ENCODE results near the gene MYH15. TPM values are rescaled to one million over a fixed set of nuclear protein-coding genes. Genes with fewer than 3 reads are reported as not detected.

The MYH15 gene
- total and polyA plus RNA-seq, 5 experiments from 2014 or later, result 0.05 to 0.47 TPM; not detected in 3

DNA sequence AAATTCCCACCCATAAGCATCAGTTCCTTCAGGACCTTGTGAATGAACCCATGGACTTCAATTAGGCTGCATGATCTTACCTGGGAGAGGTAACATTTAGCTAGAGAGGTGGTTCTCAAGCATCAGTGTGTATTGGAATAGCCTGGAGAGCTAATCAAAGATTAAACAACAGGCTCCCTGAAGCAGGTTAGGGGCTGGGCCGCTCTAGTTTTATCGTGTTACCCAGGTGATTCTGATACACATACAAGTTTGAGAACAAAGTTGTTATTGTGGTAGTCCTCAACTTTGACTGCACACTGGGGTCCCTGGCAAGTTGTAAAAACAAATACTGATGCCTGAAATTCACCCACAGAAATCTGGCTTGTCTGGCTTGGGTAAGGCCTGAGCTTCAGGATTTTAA, 31.2 kb downstream of the MYH15 start:
- POLR2A ChIA-PET, result no interaction called here
- DNase-seq (no peak), ATAC-seq (no peak)
- Mint-ChIP-seq H3K36me3 (no peaks in the 10 kb centered on the region), H3K4me1 (peaks cover 0 to 3% (median 2%) of the 10 kb centered on the region in 4 donors), H3K27me3 (peaks cover 0 to 2% (median 0%) of the 10 kb centered on the region in 5 donors), H3K4me3 (no peak overlapping the region), H3K9me3 (no peaks in the 10 kb centered on the region), H3K27ac (no peak overlapping the region)

DNA sequence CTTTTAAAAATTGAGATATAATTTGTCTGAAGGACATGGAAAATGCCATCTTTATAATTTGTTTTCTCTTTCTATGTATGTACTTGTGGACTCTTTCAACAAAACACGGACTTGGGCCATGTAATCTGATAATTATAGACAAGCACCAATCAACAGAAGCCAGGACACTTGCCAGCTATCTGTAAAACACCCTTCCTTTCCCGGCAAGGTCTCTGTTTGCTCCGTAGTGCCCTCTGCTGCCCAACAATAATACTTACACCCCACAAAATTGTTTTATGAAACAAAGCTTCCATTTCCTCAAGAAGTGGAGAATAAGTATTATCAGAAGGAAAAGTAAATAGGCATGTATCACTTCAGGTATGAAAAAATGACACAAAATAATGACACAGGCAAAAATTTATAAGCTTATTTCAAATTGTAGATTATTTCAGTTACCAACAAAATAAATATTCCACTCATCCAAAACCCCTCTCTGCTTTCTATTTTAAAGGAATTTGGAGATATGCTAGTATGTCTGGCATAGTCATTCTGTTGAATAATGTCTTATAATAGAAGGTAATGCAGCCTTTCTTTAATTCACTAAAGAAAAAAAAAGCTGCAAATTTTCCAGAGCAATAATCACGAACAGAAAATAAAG, 32.8 kb downstream of the MYH15 start:
- Mint-ChIP-seq H3K9me3 (no peaks in the 10 kb centered on the region), H3K27me3 (peaks cover 0 to 2% (median 0%) of the 10 kb centered on the region in 5 donors), H3K4me1 (peaks cover 0 to 3% (median 2%) of the 10 kb centered on the region in 4 donors), H3K27ac (no peak overlapping the region), H3K4me3 (no peak overlapping the region), H3K36me3 (no peaks in the 10 kb centered on the region)
- POLR2A ChIA-PET, result interaction anchor here (0.9 kb wide), 1 partner anchor 182 kb away, joined by 3 read pairs; no protein-coding TSS in a partner anchor
- ATAC-seq (peak; percentile 65 to 72), DNase-seq (peak; percentile 11 to 68 (median 47))

DNA sequence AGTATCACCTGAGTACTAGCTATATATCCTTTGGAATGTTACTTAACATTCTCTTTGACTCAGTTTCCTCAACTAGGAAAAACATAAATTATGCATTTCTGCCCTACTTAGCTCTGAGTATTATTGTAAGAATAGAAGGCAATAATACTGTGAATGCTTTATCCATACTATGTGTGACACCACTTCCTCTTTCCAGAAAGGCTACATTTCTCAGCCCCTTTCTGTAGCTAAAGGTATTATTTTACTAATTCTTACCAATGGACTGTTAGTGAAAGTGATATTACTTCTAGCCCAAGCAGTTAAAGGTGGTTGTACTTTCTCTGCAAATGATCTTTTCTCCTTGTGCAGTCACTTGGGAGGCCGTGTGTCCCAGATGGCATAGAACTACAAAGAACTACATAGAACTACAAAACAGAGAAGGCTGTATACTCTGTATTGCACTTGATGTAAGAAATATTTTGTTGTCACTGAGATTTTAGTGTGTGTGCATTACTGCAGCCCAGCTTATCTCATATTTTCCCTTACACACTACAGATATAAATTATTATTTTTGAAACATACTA, 35.1 kb downstream of the MYH15 start:
- no peaks in the 10 kb centered on the region for H3K9me3 Mint-ChIP-seq
- POLR2A ChIA-PET, result no interaction called here
- H3K4me3 Mint-ChIP-seq, result no peak overlapping the region
- H3K27me3 Mint-ChIP-seq, result peaks cover 0 to 2% (median 0%) of the 10 kb centered on the region in 5 donors
- peaks cover 0 to 3% (median 2%) of the 10 kb centered on the region in 4 donors for H3K4me1 Mint-ChIP-seq
- no peak for DNase-seq
- ATAC-seq, result no peak
- no peaks in the 10 kb centered on the region for H3K36me3 Mint-ChIP-seq
- no peak overlapping the region for H3K27ac Mint-ChIP-seq

DNA sequence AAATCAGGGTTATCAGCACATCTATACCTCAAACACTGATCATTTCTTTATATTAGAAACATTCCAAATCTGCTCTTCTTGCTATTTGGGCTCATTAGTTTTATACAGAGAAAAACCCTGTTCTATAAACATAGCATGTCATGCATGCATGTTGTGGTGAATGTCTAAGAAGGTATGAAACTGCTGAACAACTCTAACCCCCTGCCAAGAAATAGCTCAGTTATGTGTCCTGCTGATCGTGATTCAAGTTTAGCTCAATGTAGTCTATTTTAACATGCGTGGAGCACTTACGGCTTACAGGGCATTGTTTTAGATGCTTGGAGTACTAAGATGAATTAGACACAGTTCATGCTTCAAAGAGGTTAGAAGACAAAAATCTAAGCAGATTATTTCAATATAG, 35.8 kb downstream of the MYH15 start:
- ATAC-seq, result no peak
- Mint-ChIP-seq H3K9me3 (no peaks in the 10 kb centered on the region), H3K36me3 (no peaks in the 10 kb centered on the region), H3K4me1 (peaks cover 0 to 3% (median 2%) of the 10 kb centered on the region in 4 donors), H3K27ac (no peak overlapping the region), H3K4me3 (no peak overlapping the region), H3K27me3 (peaks cover 0 to 2% (median 0%) of the 10 kb centered on the region in 5 donors)
- no peak for DNase-seq
- POLR2A ChIA-PET, result no interaction called here

DNA sequence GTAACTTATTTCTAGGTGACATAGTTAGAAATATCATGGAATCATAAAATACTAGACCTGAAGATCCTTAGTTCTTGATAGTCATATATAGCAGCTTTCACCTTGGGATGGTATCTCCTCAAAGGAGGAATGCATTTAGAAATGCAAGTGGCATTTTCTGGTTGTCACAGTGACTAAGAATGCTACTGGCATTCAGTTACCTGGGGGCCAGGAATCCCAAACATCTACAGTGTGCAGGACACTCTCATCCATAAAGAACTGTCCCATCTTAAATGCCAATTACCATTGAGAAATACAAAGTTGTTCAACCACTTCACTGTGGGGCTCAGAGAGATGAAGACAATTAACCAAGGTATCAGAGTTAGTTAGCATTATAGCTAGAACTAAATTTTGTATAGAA, 36.7 kb downstream of the MYH15 start:
- no peak overlapping the region for H3K4me3 Mint-ChIP-seq
- peaks cover 0 to 2% (median 0%) of the 10 kb centered on the region in 5 donors for H3K27me3 Mint-ChIP-seq
- peaks cover 0 to 3% (median 2%) of the 10 kb centered on the region in 4 donors for H3K4me1 Mint-ChIP-seq
- DNase-seq, result no peak
- H3K36me3 Mint-ChIP-seq, result no peaks in the 10 kb centered on the region
- no peaks in the 10 kb centered on the region for H3K9me3 Mint-ChIP-seq
- POLR2A ChIA-PET, result no interaction called here
- ATAC-seq, result no peak
- no peak overlapping the region for H3K27ac Mint-ChIP-seq

DNA sequence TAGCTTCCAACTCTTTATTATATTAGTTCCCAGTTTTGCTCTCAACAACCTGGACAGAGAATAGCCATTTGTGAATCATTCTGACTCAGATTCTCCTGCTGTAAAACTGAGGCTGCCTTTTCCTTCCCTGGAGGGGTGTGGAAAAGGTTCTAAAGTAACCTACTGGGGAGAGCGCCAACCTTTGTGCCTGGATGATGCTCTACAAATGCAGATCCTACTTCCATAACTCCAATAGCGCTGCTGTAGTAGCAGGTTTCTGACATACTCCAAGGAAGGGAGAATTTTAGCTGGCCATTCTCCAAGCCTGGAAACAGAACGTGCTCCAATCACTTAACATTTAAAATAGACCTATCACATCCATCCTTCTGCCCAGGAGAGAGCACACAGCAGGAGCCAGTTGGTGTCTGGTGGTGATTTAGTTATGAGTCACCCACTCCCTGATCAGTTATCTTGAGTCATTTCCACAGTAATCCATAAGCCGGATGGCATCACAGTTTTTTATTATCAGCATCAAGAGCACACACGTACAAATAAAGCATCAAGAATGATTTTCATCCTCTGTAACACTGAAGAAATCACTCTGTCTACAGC, 38.3 kb downstream of the MYH15 start:
- Mint-ChIP-seq H3K4me1 (no peaks in the 10 kb centered on the region), H3K27me3 (peaks cover 0 to 2% (median 0%) of the 10 kb centered on the region in 5 donors), H3K4me3 (no peak overlapping the region), H3K9me3 (no peaks in the 10 kb centered on the region), H3K27ac (no peak overlapping the region), H3K36me3 (no peaks in the 10 kb centered on the region)
- POLR2A ChIA-PET, result no interaction called here
- DNase-seq (no peak), ATAC-seq (no peak)

DNA sequence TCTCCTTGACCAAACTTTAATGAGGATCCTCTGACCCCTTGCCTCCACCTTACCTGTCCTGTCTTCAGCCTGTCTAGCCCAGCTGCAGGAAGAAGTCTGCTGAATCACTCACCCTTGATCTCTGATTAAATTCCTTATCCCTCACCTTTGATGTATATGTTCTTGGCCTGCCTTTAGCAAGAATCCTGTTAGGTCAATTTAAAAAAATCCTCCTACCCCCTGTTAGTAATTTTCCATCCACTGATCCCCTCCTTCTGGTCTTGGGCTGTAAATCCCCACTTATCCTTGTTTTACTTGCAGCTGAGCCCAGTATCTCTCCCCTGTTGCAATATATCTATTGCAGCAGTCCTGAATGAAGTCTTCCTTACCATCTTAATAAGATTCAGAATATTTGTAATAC, 39.0 kb downstream of the MYH15 start:
- H3K36me3 Mint-ChIP-seq, result no peaks in the 10 kb centered on the region
- H3K27me3 Mint-ChIP-seq, result peaks cover 0 to 2% (median 0%) of the 10 kb centered on the region in 5 donors
- H3K27ac Mint-ChIP-seq, result peak overlapping the region in 1 of 10 donors; percentile 34
- ATAC-seq, result no peak
- no peak for DNase-seq
- POLR2A ChIA-PET, result no interaction called here
- H3K4me3 Mint-ChIP-seq, result no peak overlapping the region
- no peaks in the 10 kb centered on the region for H3K4me1 Mint-ChIP-seq
- H3K9me3 Mint-ChIP-seq, result no peaks in the 10 kb centered on the region

DNA sequence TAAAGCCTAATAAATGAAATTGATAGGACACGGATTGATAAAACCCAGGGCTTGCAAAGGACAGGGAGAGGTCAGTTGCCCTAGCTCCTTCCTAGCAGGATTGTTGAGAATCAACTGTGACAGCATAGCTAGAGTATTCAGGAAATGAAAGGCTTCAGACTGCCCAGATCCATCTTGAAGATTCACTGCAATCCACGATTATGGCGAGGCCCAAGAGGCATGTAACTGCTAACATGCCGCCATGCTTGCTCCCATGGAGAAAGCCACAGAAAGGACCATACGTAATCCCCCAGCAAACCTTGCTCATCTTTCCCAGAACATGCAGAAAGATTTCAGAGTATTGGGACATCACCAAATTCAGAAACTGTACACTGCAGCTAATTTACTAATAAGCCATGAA, 41.3 kb downstream of the MYH15 start:
- H3K9me3 Mint-ChIP-seq, result no peaks in the 10 kb centered on the region
- H3K4me1 Mint-ChIP-seq, result no peaks in the 10 kb centered on the region
- no peak overlapping the region for H3K4me3 Mint-ChIP-seq
- no peak overlapping the region for H3K27ac Mint-ChIP-seq
- H3K27me3 Mint-ChIP-seq, result peaks cover 0 to 2% (median 0%) of the 10 kb centered on the region in 5 donors
- POLR2A ChIA-PET, result no interaction called here
- DNase-seq, result no peak
- H3K36me3 Mint-ChIP-seq, result no peaks in the 10 kb centered on the region
- ATAC-seq, result no peak

DNA sequence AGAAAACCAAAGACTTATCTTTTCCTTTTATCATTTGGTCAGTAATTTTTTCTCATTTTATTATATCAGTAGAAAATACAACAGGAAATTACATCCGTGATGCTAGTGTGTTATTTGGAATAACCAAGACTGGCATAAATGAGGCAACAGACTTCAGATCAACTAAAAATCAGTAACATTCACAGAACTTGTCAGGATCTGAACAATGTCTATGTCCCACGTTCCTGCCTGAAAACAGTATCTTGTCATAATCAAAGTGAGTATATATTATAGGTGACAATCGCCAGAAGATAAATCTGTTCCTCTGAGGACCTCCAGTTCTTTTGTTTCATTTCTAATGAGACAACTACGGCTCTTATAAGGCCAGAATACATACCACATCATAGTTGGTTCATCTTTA, 41.8 kb downstream of the MYH15 start:
- Mint-ChIP-seq H3K27me3 (peaks cover 0 to 2% (median 0%) of the 10 kb centered on the region in 5 donors), H3K9me3 (no peaks in the 10 kb centered on the region), H3K4me1 (no peaks in the 10 kb centered on the region), H3K4me3 (no peak overlapping the region), H3K27ac (no peak overlapping the region), H3K36me3 (no peaks in the 10 kb centered on the region)
- no peak for DNase-seq
- no peak for ATAC-seq
- POLR2A ChIA-PET, result no interaction called here

DNA sequence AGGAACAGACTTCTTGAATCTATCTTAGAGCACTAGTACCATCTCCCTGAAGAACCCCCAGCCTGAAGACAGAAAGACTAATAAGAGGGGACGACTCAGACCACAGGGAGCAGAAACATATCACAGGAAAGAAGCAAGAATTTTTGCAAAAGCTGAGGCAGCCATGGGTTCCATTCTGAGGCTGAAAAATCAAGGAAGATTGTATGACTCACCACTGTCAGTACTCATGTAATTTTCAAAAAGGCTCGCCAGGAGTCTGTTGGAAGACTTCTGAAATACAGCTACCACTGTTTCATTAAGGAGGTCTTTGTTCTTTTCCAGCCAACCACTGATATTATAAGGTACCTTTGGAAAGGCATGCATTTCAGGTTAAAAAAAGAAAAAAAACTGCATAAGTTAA, 47.5 kb downstream of the MYH15 start:
- Mint-ChIP-seq H3K36me3 (no peaks in the 10 kb centered on the region), H3K4me1 (no peaks in the 10 kb centered on the region), H3K4me3 (no peak overlapping the region), H3K27ac (peak overlapping the region in 1 of 10 donors; percentile 52), H3K27me3 (peaks cover 0 to 5% (median 0%) of the 10 kb centered on the region in 5 donors), H3K9me3 (no peaks in the 10 kb centered on the region)
- POLR2A ChIA-PET, result no interaction called here
- no peak for ATAC-seq
- no peak for DNase-seq

DNA sequence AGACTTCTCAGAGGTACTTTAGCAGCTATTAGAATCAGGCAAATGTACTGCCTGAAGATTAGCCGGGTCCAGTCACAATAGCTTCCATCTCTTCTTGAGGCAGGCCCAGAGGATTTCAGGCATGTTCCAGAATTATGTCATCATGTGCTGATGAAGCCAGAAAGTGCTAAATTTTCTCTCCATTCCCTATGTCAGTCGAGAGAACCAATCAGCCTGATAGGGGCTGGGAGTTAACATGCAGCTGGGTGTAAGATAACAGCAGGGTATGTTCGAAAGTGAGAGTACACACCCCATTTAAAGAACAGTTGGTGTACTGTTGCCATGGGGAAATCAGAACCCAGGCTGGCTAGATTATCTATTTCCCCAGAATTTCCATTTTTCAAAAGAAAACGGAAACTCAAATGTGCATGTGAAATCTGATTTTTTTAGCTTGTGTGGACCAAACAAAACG, 48.7 kb downstream of the MYH15 start:
- Mint-ChIP-seq H3K27me3 (peaks cover 0 to 8% (median 0%) of the 10 kb centered on the region in 5 donors), H3K27ac (no peak overlapping the region), H3K4me1 (no peaks in the 10 kb centered on the region), H3K9me3 (no peaks in the 10 kb centered on the region), H3K36me3 (no peaks in the 10 kb centered on the region), H3K4me3 (no peak overlapping the region)
- ATAC-seq, result no peak
- POLR2A ChIA-PET, result no interaction called here
- no peak for DNase-seq

DNA sequence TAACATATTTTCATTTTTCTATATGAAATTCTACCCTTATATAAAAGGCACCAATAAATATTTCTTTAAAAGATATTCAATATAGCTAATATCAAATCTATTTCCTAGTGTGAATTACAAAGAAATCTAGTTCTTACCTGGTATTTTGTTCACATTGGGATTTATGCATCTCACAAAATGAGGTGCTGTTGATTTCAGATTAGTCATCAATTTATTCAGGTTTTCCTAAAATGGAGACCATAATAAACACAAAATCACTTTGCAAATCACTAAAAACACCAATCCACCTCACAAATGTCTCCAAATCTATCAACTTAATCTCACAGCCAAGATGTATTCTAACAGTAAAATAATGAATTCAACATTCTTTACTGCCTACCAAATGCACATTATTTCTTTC, 51.2 kb downstream of the MYH15 start:
- no peak for ATAC-seq
- DNase-seq, result no peak
- H3K36me3 Mint-ChIP-seq, result peaks cover 0 to 9% (median 6%) of the 10 kb centered on the region in 3 donors
- POLR2A ChIA-PET, result no interaction called here
- H3K9me3 Mint-ChIP-seq, result peaks cover 0 to 7% (median 2%) of the 10 kb centered on the region in 9 donors
- H3K27me3 Mint-ChIP-seq, result peaks cover 0 to 8% (median 0%) of the 10 kb centered on the region in 5 donors
- no peak overlapping the region for H3K27ac Mint-ChIP-seq
- no peak overlapping the region for H3K4me3 Mint-ChIP-seq
- H3K4me1 Mint-ChIP-seq, result no peaks in the 10 kb centered on the region

DNA sequence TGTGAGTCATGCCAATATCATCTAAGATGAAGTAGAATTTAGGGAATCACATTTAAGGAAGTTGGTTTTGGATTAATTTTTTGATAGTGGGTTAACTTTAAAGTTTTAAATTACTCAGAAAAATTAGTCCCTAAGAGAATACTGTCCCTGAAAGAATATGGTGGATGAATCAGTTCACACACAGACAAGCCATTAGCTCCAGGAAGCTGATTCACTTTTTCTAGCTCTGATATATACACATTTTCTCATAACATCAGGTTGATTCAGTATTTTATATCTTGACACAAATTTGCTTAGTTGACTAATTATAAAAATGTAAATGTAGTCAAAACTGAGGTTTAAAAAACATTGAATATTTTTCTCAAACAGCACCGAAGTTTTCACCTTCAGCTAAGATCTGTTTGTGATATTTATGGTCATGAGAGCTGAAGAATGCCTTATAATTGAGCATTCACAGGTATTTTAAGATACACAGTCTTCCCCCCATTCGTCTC, 55.1 kb downstream of the MYH15 start:
- H3K4me3 Mint-ChIP-seq, result no peak overlapping the region
- H3K9me3 Mint-ChIP-seq, result peaks cover 0 to 7% (median 2%) of the 10 kb centered on the region in 9 donors
- POLR2A ChIA-PET, result no interaction called here
- ATAC-seq, result no peak
- H3K27ac Mint-ChIP-seq, result no peak overlapping the region
- H3K36me3 Mint-ChIP-seq, result peaks cover 0 to 9% (median 6%) of the 10 kb centered on the region in 3 donors
- H3K27me3 Mint-ChIP-seq, result peaks cover 0 to 8% (median 0%) of the 10 kb centered on the region in 5 donors
- H3K4me1 Mint-ChIP-seq, result no peaks in the 10 kb centered on the region
- DNase-seq, result no peak
